Activated CD4-positive, alpha-beta memory T cell treated with anti-CD3 and anti-CD28 coated beads, Interleukin-2, amount 10 ng/mL, durations not matched to agents 7 days and 5 days (primary cell): ENCODE results near the gene GGT6. TPM values are rescaled to one million over a fixed set of nuclear protein-coding genes. Genes with fewer than 3 reads are reported as not detected.
"Not testable (repeated sequence)": the region's sequence is repeated elsewhere in the genome, so short reads cannot be mapped to it uniquely, and the experiment has no call there.

Experiments
- CTCF ChIA-PET: fragments of 350-600 bp; sonication (Branson Sonifier 250); formaldehyde crosslinking; loops from one replicate; lab custom pipeline; 2021; ENCODE audit warnings: antibody characterized with exemption, inconsistent platforms; lab: Charles Lee
- POLR2A ChIA-PET: fragments of 350-600 bp; sonication (Branson Sonifier 250); formaldehyde crosslinking; loops from one replicate; lab custom pipeline; 2021; ENCODE audit warnings: antibody characterized with exemption; lab: Charles Lee
- DNase-seq: peaks from one replicate; pipeline ENCODE4 v3.0.0-alpha.2; 2020
- H3K27ac Mint-ChIP-seq: one replicate; pipeline ENCODE4 v1.8.0; 2021; ENCODE audit warnings: mild to moderate bottlenecking, mixed read lengths
- H3K27me3 Mint-ChIP-seq: one replicate; pipeline ENCODE4 v1.8.0; 2021; ENCODE audit warnings: mixed read lengths
- H3K36me3 Mint-ChIP-seq: one replicate; pipeline ENCODE4 v1.8.0; 2021; ENCODE audit warnings: low read depth, mixed read lengths
- H3K4me1 Mint-ChIP-seq: one replicate; pipeline ENCODE4 v1.8.0; 2021; ENCODE audit warnings: mixed read lengths
- H3K4me3 Mint-ChIP-seq: one replicate; pipeline ENCODE4 v1.8.0; 2021; ENCODE audit warnings: mild to moderate bottlenecking, mixed read lengths
- H3K9me3 Mint-ChIP-seq: one replicate; pipeline ENCODE4 v1.8.0; 2021; ENCODE audit warnings: mixed read lengths
- total RNA-seq, 2 experiments: library from RNA; stranded (reverse); gene quantifications; one replicate each; pipeline ENCODE4 v1.2.3, GENCODE V29; 2021

The GGT6 gene
- total RNA-seq, 2 experiments from 2014 or later: not detected

DNA sequence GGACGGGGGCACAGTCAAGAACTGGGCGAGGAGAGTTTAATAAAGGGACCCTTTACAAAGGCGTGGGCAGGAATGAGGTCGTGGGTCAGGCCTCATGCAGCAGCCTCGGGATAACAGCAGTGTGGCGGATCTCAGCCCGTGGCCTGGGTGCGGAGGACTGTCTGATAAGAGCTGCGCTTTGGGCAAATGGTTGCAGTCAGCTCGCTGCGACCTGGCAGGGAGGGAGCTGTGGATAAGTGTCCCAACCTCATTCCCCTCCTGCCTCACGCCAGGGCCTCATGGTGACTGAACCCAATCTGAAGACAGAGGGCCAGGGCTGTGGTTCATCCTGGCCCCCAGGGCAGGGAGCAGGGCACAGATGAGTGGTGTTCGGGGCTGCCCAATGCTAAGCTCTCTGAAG lies 37.6 kb upstream of the GGT6 start:
- H3K9me3 Mint-ChIP-seq: no peaks in the 10 kb centered on the region
- H3K36me3 Mint-ChIP-seq: no peaks in the 10 kb centered on the region
- no peak overlapping the region for H3K27ac Mint-ChIP-seq
- DNase-seq: no peak
- peaks cover 6% of the 10 kb centered on the region for H3K27me3 Mint-ChIP-seq
- H3K4me1 Mint-ChIP-seq: peaks cover 4% of the 10 kb centered on the region
- H3K4me3 Mint-ChIP-seq: no peak overlapping the region
- CTCF ChIA-PET: no interaction called here
- POLR2A ChIA-PET: no interaction called here

DNA sequence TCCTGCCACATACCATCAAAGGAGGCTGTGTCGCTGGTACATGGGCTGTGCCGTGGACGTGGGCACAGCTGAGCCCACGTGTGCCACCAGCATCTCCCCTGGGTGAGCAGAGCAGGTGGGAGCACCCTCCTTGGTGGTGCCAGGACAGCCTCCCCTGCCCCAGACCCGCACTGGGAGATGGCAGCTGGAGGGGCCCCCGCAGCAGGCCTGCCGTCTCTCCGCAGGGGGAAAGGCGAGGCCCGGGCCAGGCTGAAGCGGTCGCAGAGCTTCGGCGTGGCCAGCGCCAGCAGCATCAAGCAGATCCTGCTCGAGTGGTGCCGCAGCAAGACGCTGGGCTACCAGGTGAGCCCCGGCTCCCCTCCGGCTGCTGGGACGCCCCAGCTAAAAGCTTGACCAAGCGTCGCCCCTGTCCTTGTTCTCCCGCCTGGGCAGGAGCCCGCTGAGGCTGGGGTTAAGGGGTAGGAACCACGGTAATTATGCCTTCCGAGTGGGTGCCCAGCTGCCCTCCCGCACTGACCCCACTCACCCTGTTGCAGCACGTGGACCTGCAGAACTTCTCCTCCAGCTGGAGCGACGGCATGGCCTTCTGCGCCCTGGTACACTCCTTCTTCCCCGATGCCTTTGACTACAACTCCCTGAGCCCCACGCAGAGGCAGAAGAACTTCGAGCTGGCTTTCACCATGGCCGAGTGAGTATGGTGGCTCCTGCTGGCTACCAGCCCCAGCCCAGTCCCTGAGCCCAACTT lies 36.4 kb upstream of the GGT6 start:
- no peaks in the 10 kb centered on the region for H3K9me3 Mint-ChIP-seq
- no peak overlapping the region for H3K27ac Mint-ChIP-seq
- H3K4me3 Mint-ChIP-seq: no peak overlapping the region
- POLR2A ChIA-PET: interaction anchor here (1.5 kb wide), 1 partner anchor 10 kb away, joined by 3 read pairs; no protein-coding TSS in a partner anchor
- CTCF ChIA-PET: interaction anchor here (1.7 kb wide), 1 partner anchor 30 kb away, joined by 4 read pairs; no protein-coding TSS in a partner anchor
- H3K36me3 Mint-ChIP-seq: no peaks in the 10 kb centered on the region
- H3K27me3 Mint-ChIP-seq: peaks cover 2% of the 10 kb centered on the region
- DNase-seq: no peak
- H3K4me1 Mint-ChIP-seq: peaks cover 4% of the 10 kb centered on the region

- H3K27me3 Mint-ChIP-seq, H3K36me3 Mint-ChIP-seq, DNase-seq, H3K4me3 Mint-ChIP-seq, H3K27ac Mint-ChIP-seq, H3K4me1 Mint-ChIP-seq, H3K9me3 Mint-ChIP-seq: not testable (repeated sequence)
- ChIA-PET POLR2A (interaction anchor here (0.8 to 1.5 kb wide), 2 partner anchors 9 to 115 kb away, joined by 3 read pairs; no protein-coding TSS in a partner anchor), CTCF (interaction anchor here (0.7 to 1.7 kb wide), 3 partner anchors 29 to 31 kb away, joined by 3 to 4 read pairs (median 4); no protein-coding TSS in a partner anchor)
These were observed 35.4 kb upstream of the GGT6 start for GRCh38 chr17:4595685-4596342.

- Mint-ChIP-seq H3K9me3 (no peaks in the 10 kb centered on the region), H3K4me1 (peaks cover 4% of the 10 kb centered on the region), H3K27ac (no peak overlapping the region), H3K36me3 (no peaks in the 10 kb centered on the region), H3K27me3 (peaks cover 3% of the 10 kb centered on the region), H3K4me3 (no peak overlapping the region)
- DNase-seq: peak; percentile 44
- POLR2A ChIA-PET: interaction anchor here (0.8 kb wide), 1 partner anchor 114 kb away, joined by 3 read pairs; no protein-coding TSS in a partner anchor
- CTCF ChIA-PET: interaction anchor here (0.7 to 1.2 kb wide), 2 partner anchors 28 to 30 kb away, joined by 3 to 4 read pairs; no protein-coding TSS in a partner anchor
These were observed 34.7 kb upstream of the GGT6 start for GRCh38 chr17:4594931-4595684.

DNA sequence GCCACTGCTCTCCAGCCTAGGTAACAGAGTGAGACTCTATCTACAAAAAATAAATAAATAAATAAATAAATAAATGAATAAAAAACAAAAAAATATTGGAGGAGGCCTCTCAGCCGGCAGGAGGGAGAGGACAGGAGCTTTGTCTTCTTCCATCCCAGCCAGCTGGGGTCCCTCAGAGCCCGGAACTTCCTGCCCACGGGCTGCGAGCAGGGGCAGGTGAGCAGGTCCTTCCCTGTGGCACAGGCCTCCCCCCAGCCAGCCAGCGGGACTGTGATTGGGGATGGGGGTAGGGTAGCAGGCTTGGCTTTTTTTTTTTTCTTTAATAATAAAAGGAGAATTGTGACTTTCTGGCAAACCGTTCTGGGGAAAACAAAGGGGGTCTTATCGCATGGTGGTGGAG lies 34.0 kb upstream of the GGT6 start:
- no peaks in the 10 kb centered on the region for H3K36me3 Mint-ChIP-seq
- H3K4me1 Mint-ChIP-seq: peaks cover 4% of the 10 kb centered on the region
- H3K9me3 Mint-ChIP-seq: no peaks in the 10 kb centered on the region
- ChIA-PET CTCF (interaction anchor here (1.2 kb wide), 1 partner anchor 29 kb away, joined by 4 read pairs; no protein-coding TSS in a partner anchor), POLR2A (no interaction called here)
- DNase-seq: no peak
- no peak overlapping the region for H3K27ac Mint-ChIP-seq
- no peak overlapping the region for H3K4me3 Mint-ChIP-seq
- H3K27me3 Mint-ChIP-seq: peaks cover 2% of the 10 kb centered on the region

DNA sequence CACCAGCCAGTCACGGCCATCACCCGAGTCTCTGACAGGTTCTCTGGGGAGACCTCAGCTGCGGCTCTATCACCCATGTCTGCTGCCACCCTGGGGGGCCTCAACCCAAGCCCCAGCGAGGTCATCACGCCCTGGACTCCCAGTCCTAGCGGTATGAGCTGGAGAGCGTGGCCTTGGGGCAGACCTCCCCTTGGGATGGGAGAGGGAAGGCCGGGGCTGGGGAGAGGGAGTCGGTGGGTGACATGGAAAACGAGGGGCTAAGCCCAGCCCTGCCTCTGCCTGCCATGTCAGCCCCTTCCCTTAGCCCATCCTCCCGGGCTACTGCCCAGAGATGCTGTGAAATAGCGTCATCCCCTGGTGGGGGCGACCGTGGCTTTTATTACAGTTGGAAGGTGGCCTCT lies 32.6 kb upstream of the GGT6 start:
- peaks cover 4% of the 10 kb centered on the region for H3K4me1 Mint-ChIP-seq
- H3K4me3 Mint-ChIP-seq: no peak overlapping the region
- DNase-seq: no peak
- no peaks in the 10 kb centered on the region for H3K9me3 Mint-ChIP-seq
- peaks cover 2% of the 10 kb centered on the region for H3K27me3 Mint-ChIP-seq
- ChIA-PET CTCF (interaction anchor here (1.0 kb wide), 1 partner anchor 26 kb away, joined by 3 read pairs; no protein-coding TSS in a partner anchor), POLR2A (interaction anchor here (1.2 kb wide), 1 partner anchor 56 kb away, joined by 3 read pairs; no protein-coding TSS in a partner anchor)
- no peak overlapping the region for H3K27ac Mint-ChIP-seq
- H3K36me3 Mint-ChIP-seq: no peaks in the 10 kb centered on the region

GRCh38 chr17:4592240-4593005 lies 32.0 kb upstream of the GGT6 start:
- Mint-ChIP-seq H3K4me3 (no peak overlapping the region), H3K27ac (no peak overlapping the region), H3K27me3 (peaks cover 2% of the 10 kb centered on the region), H3K4me1 (peaks cover 4% of the 10 kb centered on the region), H3K36me3 (no peaks in the 10 kb centered on the region), H3K9me3 (no peaks in the 10 kb centered on the region)
- CTCF ChIA-PET: interaction anchor here (1.0 kb wide), 1 partner anchor 25 kb away, joined by 3 read pairs; no protein-coding TSS in a partner anchor
- POLR2A ChIA-PET: interaction anchor here (1.2 kb wide), 1 partner anchor 55 kb away, joined by 3 read pairs; no protein-coding TSS in a partner anchor
- no peak for DNase-seq

DNA sequence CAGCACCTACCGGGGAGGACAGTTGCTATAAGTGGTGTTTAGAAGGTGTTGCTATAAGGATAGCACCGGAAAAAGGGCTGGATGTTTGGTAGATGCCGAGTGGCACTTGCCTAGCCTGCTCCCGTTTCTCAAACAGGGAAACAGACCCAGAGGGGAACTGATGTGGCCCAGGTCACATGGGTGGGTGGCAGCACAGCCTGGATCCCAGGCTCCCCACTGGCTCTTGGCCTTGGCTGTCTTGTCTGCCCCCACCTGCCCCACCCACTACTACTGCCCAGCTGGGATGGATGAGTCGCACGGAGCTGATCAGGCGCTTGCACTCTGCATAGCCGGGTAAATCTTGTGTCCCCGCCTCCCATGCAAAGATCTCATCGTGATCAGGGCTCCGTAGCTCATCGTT lies 31.2 kb upstream of the GGT6 start:
- DNase-seq: no peak
- CTCF ChIA-PET: no interaction called here
- peaks cover 7% of the 10 kb centered on the region for H3K27me3 Mint-ChIP-seq
- H3K36me3 Mint-ChIP-seq: no peaks in the 10 kb centered on the region
- no peaks in the 10 kb centered on the region for H3K9me3 Mint-ChIP-seq
- H3K27ac Mint-ChIP-seq: no peak overlapping the region
- peaks cover 4% of the 10 kb centered on the region for H3K4me1 Mint-ChIP-seq
- POLR2A ChIA-PET: no interaction called here
- H3K4me3 Mint-ChIP-seq: no peak overlapping the region

DNA sequence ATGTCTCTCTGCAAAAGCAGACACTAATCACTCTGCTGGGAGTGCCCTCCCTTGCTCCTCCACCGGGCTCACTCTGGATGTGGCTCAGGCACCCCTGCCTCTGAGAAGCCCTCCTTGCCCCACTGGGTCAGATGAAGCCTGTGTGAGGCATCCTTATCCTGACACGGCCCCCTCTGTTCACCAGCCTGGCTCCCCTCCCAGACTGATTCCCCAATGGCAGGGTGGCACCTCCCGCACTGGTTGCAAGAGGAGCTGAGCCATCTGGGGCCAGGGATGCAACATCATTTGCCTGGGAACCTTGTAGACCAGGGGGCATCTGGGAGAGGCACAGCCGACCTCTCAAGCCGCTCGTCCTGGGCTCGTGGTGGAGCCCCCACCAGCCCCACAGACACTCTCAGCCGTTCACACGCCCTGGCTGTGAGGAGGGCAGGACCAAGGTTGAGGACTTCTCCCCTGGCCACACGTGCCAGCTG lies 30.6 kb upstream of the GGT6 start:
- Mint-ChIP-seq H3K27ac (no peak overlapping the region), H3K36me3 (no peaks in the 10 kb centered on the region), H3K4me1 (peaks cover 4% of the 10 kb centered on the region), H3K27me3 (peaks cover 12% of the 10 kb centered on the region), H3K4me3 (no peak overlapping the region), H3K9me3 (no peaks in the 10 kb centered on the region)
- ChIA-PET POLR2A (no interaction called here), CTCF (no interaction called here)
- no peak for DNase-seq

DNA sequence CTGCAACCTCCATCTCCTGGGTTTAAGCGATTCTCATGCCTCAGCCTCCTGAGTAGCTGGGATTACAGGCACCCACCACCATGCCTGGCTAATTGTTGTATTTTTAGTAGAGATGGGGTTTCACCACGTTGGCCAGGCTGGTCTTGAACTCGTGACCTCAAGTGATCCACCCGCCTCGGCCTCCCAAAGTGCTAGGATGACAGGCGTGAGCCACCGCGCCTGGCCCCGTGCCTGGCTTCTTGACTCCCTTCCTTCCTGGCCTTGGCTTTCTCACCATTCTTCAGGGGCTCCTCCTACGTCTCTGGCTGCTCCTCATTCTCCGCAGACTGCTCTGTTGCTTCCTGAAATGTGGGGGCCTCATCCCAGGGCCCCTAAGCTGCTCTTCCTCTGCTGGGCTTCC lies 29.7 kb upstream of the GGT6 start:
- peaks cover 19% of the 10 kb centered on the region for H3K27me3 Mint-ChIP-seq
- H3K4me1 Mint-ChIP-seq, POLR2A ChIA-PET, H3K4me3 Mint-ChIP-seq, H3K9me3 Mint-ChIP-seq, H3K27ac Mint-ChIP-seq, DNase-seq, CTCF ChIA-PET, H3K36me3 Mint-ChIP-seq: not testable (repeated sequence)

- Mint-ChIP-seq H3K4me1 (no peaks in the 10 kb centered on the region), H3K4me3 (no peak overlapping the region), H3K27ac (no peak overlapping the region), H3K9me3 (no peaks in the 10 kb centered on the region), H3K36me3 (no peaks in the 10 kb centered on the region), H3K27me3 (peaks cover 21% of the 10 kb centered on the region)
- POLR2A ChIA-PET: no interaction called here
- CTCF ChIA-PET: interaction anchor here (0.8 kb wide), 1 partner anchor 37 kb away, joined by 3 read pairs; no protein-coding TSS in a partner anchor
- DNase-seq: no peak
These were observed 28.7 kb upstream of the GGT6 start for GRCh38 chr17:4588898-4589625.
